GM18511 (cell line): ENCODE data around the gene REN.

Source experiments
- ATAC-seq: cut with Tn5 transposase; IDR thresholded peaks from one replicate; pipeline ENCODE4 v1.9.1; 2021; ENCODE audit warnings: mild to moderate bottlenecking, moderate library complexity; ENCODE audit not compliant: unreplicated experiment

REN gene

GRCh38 chr1:204112876-204113730, 53.0 kb downstream of the REN start:
- no peak for ATAC-seq

DNA sequence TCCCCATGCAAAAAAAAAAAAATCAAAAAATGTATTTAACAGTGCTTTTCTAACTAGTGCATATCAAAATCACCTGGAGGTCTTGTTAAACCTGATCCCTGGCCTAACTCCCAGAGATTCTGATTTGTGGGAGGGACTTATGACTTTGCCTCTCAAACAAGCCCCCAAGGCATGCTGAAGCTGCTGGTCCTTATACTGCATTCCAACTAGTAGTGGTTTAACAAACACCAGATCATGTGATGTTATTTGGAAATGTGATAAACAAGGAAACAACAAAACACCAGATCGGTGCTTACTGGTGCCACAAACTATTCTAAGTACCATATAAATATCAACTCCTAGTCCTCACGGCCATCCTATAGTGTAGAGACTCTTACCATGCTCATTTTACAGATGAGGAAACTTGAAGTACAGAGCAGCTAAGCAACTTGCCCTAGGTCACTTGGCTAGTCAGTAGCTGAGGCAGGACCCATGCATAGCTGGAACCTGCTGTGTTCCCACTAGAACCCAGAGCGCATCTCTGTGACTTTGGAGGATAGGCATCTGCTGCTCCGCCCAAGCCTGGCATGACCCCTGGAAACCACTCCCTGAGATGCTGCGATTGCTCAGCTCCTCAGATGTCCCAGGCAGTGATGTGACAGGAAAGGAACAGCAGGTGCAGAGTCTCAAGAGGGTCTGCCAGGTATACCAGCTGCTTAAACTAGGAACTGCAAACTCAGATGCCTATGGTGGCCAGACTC, 55.1 kb downstream of the REN start:
- no peak for ATAC-seq

DNA sequence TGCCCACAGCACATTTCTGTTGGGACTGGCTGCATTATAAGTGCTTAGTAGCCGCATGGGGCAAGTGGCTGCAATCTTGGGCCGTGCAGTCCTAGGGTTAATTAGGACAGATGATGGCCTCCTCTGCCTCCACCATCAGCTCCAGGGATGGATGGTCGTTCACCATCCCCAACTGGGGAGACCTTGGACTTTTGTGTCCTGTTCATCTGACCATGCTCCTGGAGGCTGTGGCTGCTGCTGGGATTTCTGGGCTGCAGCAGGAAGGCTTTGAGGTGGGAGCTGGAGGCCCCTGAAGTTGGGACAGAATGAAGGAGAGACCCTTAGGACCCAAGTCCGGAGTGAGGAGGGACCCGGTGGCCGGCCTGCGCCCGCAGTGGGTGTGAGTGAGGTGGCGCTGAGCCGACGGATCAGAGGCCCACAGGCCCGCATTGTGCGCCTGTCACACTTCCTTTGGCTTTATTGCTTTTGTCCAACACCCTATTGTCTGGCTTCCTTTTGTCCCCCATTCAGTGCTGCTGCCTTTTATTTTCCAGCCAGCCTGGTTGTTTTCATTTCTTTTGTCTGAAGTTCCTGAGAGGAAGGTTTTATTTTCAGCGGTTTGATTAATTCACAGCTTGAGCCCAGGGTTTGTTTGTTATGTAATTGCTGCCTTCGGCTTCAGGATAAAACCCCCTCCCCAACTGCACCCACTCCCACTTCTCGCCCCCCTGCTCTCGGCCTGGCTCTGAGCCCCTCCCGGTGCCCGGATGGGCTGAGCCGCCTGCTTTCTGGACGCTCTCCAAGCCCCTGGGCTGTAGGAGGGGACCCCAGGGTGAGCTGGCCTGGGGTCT, 57.6 kb downstream of the REN start:
- no peak for ATAC-seq

DNA sequence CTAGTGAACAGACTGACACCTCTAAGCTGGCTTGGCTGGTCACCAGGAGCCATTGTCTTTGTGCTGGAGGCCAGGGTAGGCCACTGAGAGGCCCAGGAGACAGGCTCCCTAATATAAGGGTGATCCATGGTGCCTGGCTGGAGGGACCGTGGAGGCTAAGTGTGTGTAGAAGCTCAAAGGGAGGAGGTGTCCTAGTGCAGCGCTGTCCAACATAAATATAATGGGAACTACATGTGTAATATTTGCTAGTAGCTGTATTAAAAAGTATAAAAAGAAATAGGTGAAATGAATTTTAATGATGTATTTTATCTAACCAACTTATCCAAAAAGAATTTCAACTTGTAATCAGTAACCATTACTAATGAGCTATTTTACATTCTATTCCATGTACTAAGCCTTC, 58.2 kb downstream of the REN start:
- no peak for ATAC-seq

DNA sequence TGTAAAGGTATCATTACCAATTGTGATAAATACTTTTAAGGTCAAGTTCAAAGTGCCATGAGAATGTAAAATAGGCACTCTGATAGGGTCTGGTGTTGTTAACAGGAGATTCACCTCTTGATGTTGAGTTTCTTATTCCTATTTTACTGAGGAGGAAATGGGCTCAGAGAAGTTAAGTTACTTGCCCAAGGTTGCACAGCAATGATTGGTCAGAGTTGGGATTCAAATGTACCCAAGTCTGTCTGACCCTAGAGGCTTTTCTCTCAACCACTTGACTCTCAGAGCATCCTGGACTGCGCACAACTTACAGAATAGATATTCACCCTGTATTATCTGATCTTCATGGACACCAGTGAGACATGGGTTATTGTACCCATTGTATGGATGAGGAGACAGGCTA, 59.3 kb downstream of the REN start:
- no peak for ATAC-seq

GRCh38 chr1:204105131-204105515, 61.0 kb downstream of the REN start:
- ATAC-seq: no peak
